Naive thymus-derived CD4-positive, alpha-beta T cell (primary cell): Measurements from ENCODE around the gene DYSF. TPM values are rescaled to one million over a fixed set of nuclear protein-coding genes. Genes with fewer than 3 reads are reported as not detected.

Experiments used
- ATAC-seq: fragments of 150-1000 bp; cut with Tn5 transposase; 2 replicates; pipeline ENCODE4 v1.10.0; 2021; ENCODE audit warnings: mild to moderate bottlenecking, moderate library complexity
- CTCF ChIA-PET: fragments of 350-600 bp; sonication (Branson Sonifier 250); formaldehyde crosslinking; loops from one replicate; lab custom pipeline; 2021; ENCODE audit warnings: antibody characterized with exemption; lab: Charles Lee
- POLR2A ChIA-PET: fragments of 350-600 bp; sonication (Branson Sonifier 250); formaldehyde crosslinking; loops from one replicate; lab custom pipeline; 2021; ENCODE audit warnings: antibody characterized with exemption, inconsistent platforms; lab: Charles Lee
- DNase-seq, 9 donors: peaks; one replicate each; pipeline versions ENCODE4 v3.0.0 to v3.0.0-alpha.2; 2020 to 2022; ENCODE audit warnings: mixed read lengths in 1 of 9
- H3K27ac ChIP-seq: one replicate; pipeline ENCODE4 v1.7.0; 2013; ENCODE audit warnings: mild to moderate bottlenecking, low read depth, low read length, moderate library complexity
- H3K27me3 ChIP-seq, 2 donors: one replicate each; pipeline ENCODE4 v1.7.0; 2013; ENCODE audit warnings: low read length in 2 of 2, mild to moderate bottlenecking in 2 of 2, moderate library complexity in 2 of 2; ENCODE audit not compliant: control insufficient read depth in 2 of 2, insufficient read depth in 2 of 2
- H3K36me3 ChIP-seq, 3 experiments: 1 replicate in 2 of 3; 2 replicates in 1 of 3; pipeline ENCODE4 v1.7.0; 2013; ENCODE audit warnings: low read length in 3 of 3, mild to moderate bottlenecking in 3 of 3, moderate library complexity in 1 of 3; ENCODE audit not compliant: insufficient read depth in 3 of 3, control insufficient read depth in 2 of 3
- H3K4me1 ChIP-seq, 2 donors: one replicate each; pipeline ENCODE4 v1.7.0; 2013; ENCODE audit warnings: low read length in 2 of 2, mild to moderate bottlenecking in 2 of 2, moderate library complexity in 1 of 2; ENCODE audit not compliant: control insufficient read depth in 2 of 2, insufficient read depth in 2 of 2
- H3K4me3 ChIP-seq: 2 replicates; pipeline ENCODE4 v1.7.0; 2013; ENCODE audit warnings: mild to moderate bottlenecking, low read length
- H3K9me3 ChIP-seq, 3 experiments: 1 replicate in 2 of 3; 2 replicates in 1 of 3; pipeline ENCODE4 v1.7.0; 2013; ENCODE audit warnings: low read length in 3 of 3; ENCODE audit not compliant: control insufficient read depth in 2 of 3
- H3K27ac Mint-ChIP-seq, 9 donors: one replicate each; pipeline ENCODE4 v1.8.0; 2020 to 2022; ENCODE audit warnings: mixed read lengths in 9 of 9, mild to moderate bottlenecking in 8 of 9, moderate library complexity in 5 of 9, inconsistent platforms in 2 of 9
- H3K27me3 Mint-ChIP-seq, 5 donors: one replicate each; pipeline ENCODE4 v1.8.0; 2021 to 2022; ENCODE audit warnings: mixed read lengths in 5 of 5, mild to moderate bottlenecking in 1 of 5
- H3K36me3 Mint-ChIP-seq, 5 donors: one replicate each; pipeline ENCODE4 v1.8.0; 2020 to 2022; ENCODE audit warnings: mixed read lengths in 5 of 5, mild to moderate bottlenecking in 3 of 5, inconsistent platforms in 1 of 5
- H3K4me1 Mint-ChIP-seq, 7 donors: one replicate each; pipeline ENCODE4 v1.8.0; 2020 to 2022; ENCODE audit warnings: mixed read lengths in 7 of 7, mild to moderate bottlenecking in 3 of 7, inconsistent platforms in 1 of 7
- H3K4me3 Mint-ChIP-seq, 10 donors: one replicate each; pipeline ENCODE4 v1.8.0; 2020 to 2022; ENCODE audit warnings: mild to moderate bottlenecking in 10 of 10, mixed read lengths in 10 of 10, moderate library complexity in 6 of 10, inconsistent platforms in 2 of 10
- H3K9me3 Mint-ChIP-seq, 11 donors: one replicate each; pipeline ENCODE4 v1.8.0; 2020 to 2022; ENCODE audit warnings: mixed read lengths in 11 of 11, mild to moderate bottlenecking in 4 of 11, inconsistent platforms in 1 of 11, moderate library complexity in 1 of 11
- intact Hi-C, 2 donors: fragments of 100-400 bp; cut with micrococcal nuclease; formaldehyde crosslinking; loops; one replicate each; pipeline ENCODE4 v1.15.1; 2023
- polyA plus RNA-seq, 2 donors: library from polyadenylated mRNA; unstranded; fragments of 300-500 nt; fragmentation: Illumina TruSeq; gene quantifications; one replicate each; pipeline ENCODE4 v1.2.3, GENCODE V29; 2021
- total RNA-seq, 6 experiments: library from RNA in 5 of 6; stranded (reverse) in 5 of 6; gene quantifications; 1 replicate in 5 of 6; 2 replicates in 1 of 6; pipeline ENCODE4 v1.2.3 and lab custom pipeline; 2021 to 2026

Gene DYSF
- total and polyA plus RNA-seq, 7 experiments from 2014 or later = 0.14 to 28.2 (median 0.32) TPM; not detected in 2

- Histone ChIP-seq H3K4me3 (no peak overlapping the region), H3K4me1 (no peaks in the 10 kb centered on the region), H3K9me3 (no peaks in the 10 kb centered on the region), H3K27me3 (no peaks in the 10 kb centered on the region), H3K27ac (no peak overlapping the region), H3K36me3 (no peaks in the 10 kb centered on the region)
- no peaks in the 10 kb centered on the region for H3K36me3 Mint-ChIP-seq
- H3K27me3 Mint-ChIP-seq = peaks cover 0 to 33% (median 20%) of the 10 kb centered on the region in 5 donors
- DNase-seq (no peak), ATAC-seq (no peak)
- H3K27ac Mint-ChIP-seq = no peak overlapping the region
- ChIA-PET POLR2A (no interaction called here), CTCF (no interaction called here)
- peaks cover 0 to 16% (median 5%) of the 10 kb centered on the region in 7 donors for H3K4me1 Mint-ChIP-seq
- H3K9me3 Mint-ChIP-seq = peaks cover 0 to 1% (median 0%) of the 10 kb centered on the region in 11 donors
- no peak overlapping the region for H3K4me3 Mint-ChIP-seq
- intact Hi-C loops = no loop called here
These were observed 152.9 kb downstream of the DYSF start for GRCh38 chr2:71606244-71606643.

DNA sequence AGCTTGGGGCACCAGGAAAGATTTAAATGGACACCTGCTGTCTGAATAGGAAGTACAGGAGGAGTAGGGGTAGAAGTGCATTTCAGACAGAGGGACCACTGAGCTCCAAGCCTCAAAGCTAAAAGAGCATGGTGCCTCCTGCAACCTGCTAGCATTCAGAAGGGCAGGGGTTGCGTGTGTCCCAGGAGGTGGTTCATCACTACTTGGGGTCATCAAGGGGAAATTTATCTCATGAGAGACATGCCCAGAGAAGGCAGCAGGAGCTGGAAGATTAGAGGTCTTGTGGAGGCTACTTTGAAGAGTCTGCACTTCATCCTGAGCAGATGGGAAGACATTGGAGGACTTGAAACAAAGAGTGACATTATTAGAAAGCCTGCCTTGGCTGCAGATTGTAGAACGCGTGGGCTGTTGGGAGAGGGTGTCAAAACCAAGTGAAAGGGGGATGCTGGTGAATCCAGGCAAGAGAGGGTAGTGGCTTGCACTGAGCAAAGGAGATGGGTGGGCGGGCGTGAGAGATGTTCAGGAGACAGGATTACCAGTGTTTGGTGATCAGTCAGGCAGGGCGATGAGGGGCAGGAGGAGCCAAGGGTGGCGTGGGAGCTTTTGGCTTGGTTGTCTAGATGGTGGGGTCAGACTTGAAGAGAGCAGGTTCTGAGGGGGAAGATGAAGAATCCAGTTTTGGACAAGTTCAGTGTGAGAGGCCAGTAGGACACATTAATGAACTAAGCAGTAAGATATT lies 154.0 kb downstream of the DYSF start:
- H3K4me1 ChIP-seq = no peaks in the 10 kb centered on the region
- no peak for DNase-seq
- H3K9me3 ChIP-seq = no peaks in the 10 kb centered on the region
- Mint-ChIP-seq H3K27ac (no peak overlapping the region), H3K27me3 (peaks cover 0 to 33% (median 20%) of the 10 kb centered on the region in 5 donors), H3K9me3 (no peaks in the 10 kb centered on the region), H3K4me1 (peaks cover 0 to 16% (median 5%) of the 10 kb centered on the region in 7 donors), H3K36me3 (no peaks in the 10 kb centered on the region), H3K4me3 (no peak overlapping the region)
- no peak overlapping the region for H3K4me3 ChIP-seq
- no peaks in the 10 kb centered on the region for H3K27me3 ChIP-seq
- ChIA-PET POLR2A (no interaction called here), CTCF (no interaction called here)
- ATAC-seq = no peak
- H3K36me3 ChIP-seq = no peaks in the 10 kb centered on the region
- H3K27ac ChIP-seq = no peak overlapping the region
- intact Hi-C loops = no loop called here

GRCh38 chr2:71608034-71608433 lies 154.7 kb downstream of the DYSF start:
- H3K27ac ChIP-seq = no peak overlapping the region
- peaks cover 0 to 13% (median 5%) of the 10 kb centered on the region in 7 donors for H3K4me1 Mint-ChIP-seq
- ATAC-seq (no peak), DNase-seq (no peak)
- no peaks in the 10 kb centered on the region for H3K4me1 ChIP-seq
- no peaks in the 10 kb centered on the region for H3K9me3 ChIP-seq
- H3K36me3 ChIP-seq = no peaks in the 10 kb centered on the region
- H3K27me3 ChIP-seq = no peaks in the 10 kb centered on the region
- H3K9me3 Mint-ChIP-seq = no peaks in the 10 kb centered on the region
- no peaks in the 10 kb centered on the region for H3K36me3 Mint-ChIP-seq
- POLR2A ChIA-PET = no interaction called here
- H3K4me3 Mint-ChIP-seq = no peak overlapping the region
- CTCF ChIA-PET = no interaction called here
- H3K27me3 Mint-ChIP-seq = peaks cover 0 to 34% (median 22%) of the 10 kb centered on the region in 5 donors
- H3K27ac Mint-ChIP-seq = no peak overlapping the region
- H3K4me3 ChIP-seq = no peak overlapping the region
- intact Hi-C loops = no loop called here

- ATAC-seq (no peak), DNase-seq (no peak)
- peaks cover 0 to 11% (median 5%) of the 10 kb centered on the region in 7 donors for H3K4me1 Mint-ChIP-seq
- H3K4me3 Mint-ChIP-seq = no peak overlapping the region
- Histone ChIP-seq H3K4me1 (no peaks in the 10 kb centered on the region), H3K4me3 (no peak overlapping the region), H3K9me3 (no peaks in the 10 kb centered on the region), H3K27ac (no peak overlapping the region), H3K27me3 (no peaks in the 10 kb centered on the region), H3K36me3 (no peaks in the 10 kb centered on the region)
- H3K9me3 Mint-ChIP-seq = no peaks in the 10 kb centered on the region
- ChIA-PET CTCF (no interaction called here), POLR2A (no interaction called here)
- H3K36me3 Mint-ChIP-seq = no peaks in the 10 kb centered on the region
- H3K27me3 Mint-ChIP-seq = peaks cover 0 to 34% (median 24%) of the 10 kb centered on the region in 5 donors
- intact Hi-C loops = no loop called here
- H3K27ac Mint-ChIP-seq = no peak overlapping the region
These were observed 155.1 kb downstream of the DYSF start for GRCh38 chr2:71608441-71608840.

- DNase-seq (peak in 1 of 9 donors; percentile 4), ATAC-seq (no peak)
- Histone ChIP-seq H3K4me1 (no peaks in the 10 kb centered on the region), H3K9me3 (no peaks in the 10 kb centered on the region), H3K27me3 (no peaks in the 10 kb centered on the region), H3K27ac (no peak overlapping the region), H3K4me3 (no peak overlapping the region), H3K36me3 (no peaks in the 10 kb centered on the region)
- no peak overlapping the region for H3K4me3 Mint-ChIP-seq
- no peak overlapping the region for H3K27ac Mint-ChIP-seq
- H3K36me3 Mint-ChIP-seq = no peaks in the 10 kb centered on the region
- intact Hi-C loops = no loop called here
- ChIA-PET CTCF (no interaction called here), POLR2A (no interaction called here)
- peaks cover 0 to 11% (median 5%) of the 10 kb centered on the region in 7 donors for H3K4me1 Mint-ChIP-seq
- peaks cover 0 to 34% (median 24%) of the 10 kb centered on the region in 5 donors for H3K27me3 Mint-ChIP-seq
- no peaks in the 10 kb centered on the region for H3K9me3 Mint-ChIP-seq
These were observed 155.7 kb downstream of the DYSF start for GRCh38 chr2:71609029-71609428.

DNA sequence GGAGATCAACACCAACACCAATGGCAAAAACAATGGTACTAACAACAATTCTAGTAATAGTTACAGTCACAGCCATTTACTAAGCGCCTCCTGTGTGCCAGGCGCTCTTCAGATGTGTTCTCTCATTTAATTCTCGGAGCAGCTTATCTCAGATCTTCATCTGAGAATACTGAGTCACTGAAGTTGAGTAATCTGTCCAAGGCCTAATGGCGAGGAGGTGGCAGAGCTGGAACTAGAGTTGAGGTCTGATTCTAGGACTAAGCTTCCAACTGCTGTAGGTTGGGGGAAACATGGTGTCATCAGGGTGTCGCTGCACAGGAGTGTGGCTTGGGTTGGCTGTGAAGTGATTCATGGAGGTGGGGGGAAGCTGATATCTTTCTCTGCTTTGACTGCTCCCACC lies 156.1 kb downstream of the DYSF start:
- Histone ChIP-seq H3K4me3 (no peak overlapping the region), H3K4me1 (no peaks in the 10 kb centered on the region), H3K36me3 (no peaks in the 10 kb centered on the region), H3K27me3 (no peaks in the 10 kb centered on the region), H3K9me3 (no peaks in the 10 kb centered on the region), H3K27ac (no peak overlapping the region)
- ChIA-PET POLR2A (no interaction called here), CTCF (interaction anchor here (0.6 kb wide), 1 partner anchor 1137 kb away, joined by 3 read pairs; no protein-coding TSS in a partner anchor)
- Mint-ChIP-seq H3K4me1 (peaks cover 0 to 9% (median 5%) of the 10 kb centered on the region in 7 donors), H3K9me3 (no peaks in the 10 kb centered on the region), H3K4me3 (no peak overlapping the region), H3K27ac (no peak overlapping the region), H3K27me3 (peaks cover 0 to 34% (median 22%) of the 10 kb centered on the region in 5 donors), H3K36me3 (no peaks in the 10 kb centered on the region)
- intact Hi-C loops = no loop called here
- peak in 1 of 9 donors; percentile 7 for DNase-seq
- no peak for ATAC-seq

- H3K4me3 Mint-ChIP-seq = no peak overlapping the region
- no peaks in the 10 kb centered on the region for H3K36me3 Mint-ChIP-seq
- H3K27ac ChIP-seq = no peak overlapping the region
- ATAC-seq (no peak), DNase-seq (no peak)
- H3K27me3 ChIP-seq = no peaks in the 10 kb centered on the region
- H3K27ac Mint-ChIP-seq = no peak overlapping the region
- no peak overlapping the region for H3K4me3 ChIP-seq
- H3K36me3 ChIP-seq = no peaks in the 10 kb centered on the region
- intact Hi-C loops = no loop called here
- no peaks in the 10 kb centered on the region for H3K4me1 ChIP-seq
- peaks cover 0 to 4% (median 3%) of the 10 kb centered on the region in 7 donors for H3K4me1 Mint-ChIP-seq
- H3K27me3 Mint-ChIP-seq = peaks cover 0 to 37% (median 23%) of the 10 kb centered on the region in 5 donors
- no peaks in the 10 kb centered on the region for H3K9me3 Mint-ChIP-seq
- ChIA-PET CTCF (interaction anchor here (0.6 kb wide), 1 partner anchor 1136 kb away, joined by 3 read pairs; no protein-coding TSS in a partner anchor), POLR2A (no interaction called here)
- no peaks in the 10 kb centered on the region for H3K9me3 ChIP-seq
These were observed 156.6 kb downstream of the DYSF start for GRCh38 chr2:71609958-71610357.
